Subcutaneous adipose tissue (tissue), 4 donors: ENCODE data around the gene TMEM252. TPM values are rescaled to one million over a fixed set of nuclear protein-coding genes. Genes with fewer than 3 reads are reported as not detected.

ENCODE experiments used
- total RNA-seq, 4 donors: library from RNA; depleted of rRNA; stranded (reverse); fragments of >200 nt; gene quantifications; one replicate each; pipeline ENCODE4 v1.1.0, GENCODE V29; 2016
- TF ChIP-seq, protein P1 (sequence below): fragments of 450-650 bp; IDR thresholded peaks from one replicate; pipeline ENCODE4 v1.5.1; 2016; ENCODE audit warnings: low read depth, mild to moderate bottlenecking, control low read depth, antibody characterized with exemption, moderate library complexity

The TMEM252 gene
- total RNA-seq, 4 donors from 2014 or later = not detected

DNA sequence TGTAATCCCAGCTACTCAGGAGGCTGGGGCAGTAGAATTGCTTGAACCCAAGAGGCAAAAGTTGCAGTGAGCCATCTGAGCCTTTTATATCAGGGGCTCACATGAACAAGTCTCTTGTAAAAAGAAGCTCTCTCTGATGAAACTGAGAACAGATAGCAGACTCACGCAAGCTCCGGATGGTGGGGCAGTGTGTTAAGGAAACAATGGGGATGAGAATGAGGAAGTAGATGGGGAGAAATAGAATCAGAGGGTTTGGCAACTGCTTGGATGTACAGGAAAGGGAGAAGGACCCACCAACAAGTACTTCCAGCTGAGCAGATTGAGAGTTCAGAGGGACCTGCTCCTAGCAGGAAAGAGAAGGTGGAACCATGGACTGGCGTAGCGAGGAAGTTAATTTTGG, 18.6 kb downstream of the TMEM252 start:
- TF ChIP-seq, protein P1, sequence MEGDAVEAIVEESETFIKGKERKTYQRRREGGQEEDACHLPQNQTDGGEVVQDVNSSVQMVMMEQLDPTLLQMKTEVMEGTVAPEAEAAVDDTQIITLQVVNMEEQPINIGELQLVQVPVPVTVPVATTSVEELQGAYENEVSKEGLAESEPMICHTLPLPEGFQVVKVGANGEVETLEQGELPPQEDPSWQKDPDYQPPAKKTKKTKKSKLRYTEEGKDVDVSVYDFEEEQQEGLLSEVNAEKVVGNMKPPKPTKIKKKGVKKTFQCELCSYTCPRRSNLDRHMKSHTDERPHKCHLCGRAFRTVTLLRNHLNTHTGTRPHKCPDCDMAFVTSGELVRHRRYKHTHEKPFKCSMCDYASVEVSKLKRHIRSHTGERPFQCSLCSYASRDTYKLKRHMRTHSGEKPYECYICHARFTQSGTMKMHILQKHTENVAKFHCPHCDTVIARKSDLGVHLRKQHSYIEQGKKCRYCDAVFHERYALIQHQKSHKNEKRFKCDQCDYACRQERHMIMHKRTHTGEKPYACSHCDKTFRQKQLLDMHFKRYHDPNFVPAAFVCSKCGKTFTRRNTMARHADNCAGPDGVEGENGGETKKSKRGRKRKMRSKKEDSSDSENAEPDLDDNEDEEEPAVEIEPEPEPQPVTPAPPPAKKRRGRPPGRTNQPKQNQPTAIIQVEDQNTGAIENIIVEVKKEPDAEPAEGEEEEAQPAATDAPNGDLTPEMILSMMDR = no peak

DNA sequence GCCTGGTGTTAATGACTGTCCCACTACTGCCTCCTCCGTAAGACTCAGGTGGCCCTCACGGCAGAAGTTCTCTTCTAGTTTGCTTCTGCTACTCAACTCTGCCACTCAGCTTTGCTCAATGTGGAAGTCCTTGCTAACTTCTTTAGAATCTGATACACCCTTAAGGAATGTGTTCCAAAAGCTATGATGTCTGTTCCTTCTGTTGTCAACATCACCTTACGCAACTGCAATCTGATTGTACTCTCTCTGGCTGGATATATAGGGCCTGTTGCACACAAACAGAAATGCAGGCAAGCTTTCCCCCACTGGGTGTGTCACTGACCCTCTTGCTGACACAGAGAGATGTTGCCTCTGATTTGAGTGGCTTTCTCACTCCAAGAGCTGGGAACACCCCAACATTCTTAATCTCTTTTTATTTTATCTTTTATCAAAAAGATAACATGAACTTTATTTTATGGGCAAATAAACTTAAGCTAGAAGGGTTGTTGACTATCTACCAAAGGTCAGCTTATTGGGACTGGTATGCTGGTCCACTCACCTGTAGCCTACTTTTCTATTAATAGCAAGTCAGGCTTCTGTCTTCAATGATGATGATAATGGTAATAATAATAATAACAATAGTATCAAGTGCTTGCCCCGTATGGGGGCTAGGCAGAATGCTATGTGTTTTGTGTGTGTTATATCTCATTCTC, 25.2 kb downstream of the TMEM252 start:
- TF ChIP-seq, protein P1 = no peak

DNA sequence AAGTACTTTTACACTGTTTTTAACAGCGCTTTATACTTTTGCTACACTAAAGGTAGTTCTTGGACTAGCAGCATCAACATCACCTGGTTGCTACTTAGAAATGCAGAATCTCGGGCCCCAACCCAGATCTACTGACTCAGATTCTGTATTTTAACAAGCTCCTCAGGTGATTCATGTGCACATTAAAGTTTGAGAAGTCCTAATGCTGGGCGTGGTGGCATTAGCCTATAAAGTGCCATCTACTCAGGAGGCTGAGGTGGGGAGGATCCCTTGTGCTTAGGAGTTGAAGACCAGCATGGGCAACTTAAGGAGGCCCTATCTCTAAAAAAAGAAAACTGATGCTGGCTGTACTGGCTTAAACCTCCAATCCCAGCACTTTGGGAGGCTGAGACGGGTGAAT, 26.7 kb downstream of the TMEM252 start:
- TF ChIP-seq, protein P1 = no peak

DNA sequence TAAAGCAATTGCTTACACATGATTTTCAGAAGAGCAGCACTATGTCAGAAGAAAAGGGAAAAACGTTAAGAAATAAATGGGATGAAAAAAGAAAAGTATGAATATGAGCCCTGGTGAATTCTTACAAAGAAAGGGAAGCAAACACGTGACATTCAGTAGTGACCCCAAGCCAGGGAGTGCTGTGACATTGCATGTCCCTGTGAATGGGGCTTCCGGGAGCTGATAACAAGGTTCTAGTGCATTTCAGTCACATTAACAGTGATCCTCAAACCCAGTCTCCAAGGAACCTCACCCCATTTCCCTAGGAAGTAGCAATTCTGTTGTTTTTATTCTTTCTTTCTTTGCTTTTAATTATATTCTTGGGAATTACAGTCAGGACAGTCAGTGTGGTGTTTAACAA, 27.3 kb downstream of the TMEM252 start:
- TF ChIP-seq, protein P1 = no peak

DNA sequence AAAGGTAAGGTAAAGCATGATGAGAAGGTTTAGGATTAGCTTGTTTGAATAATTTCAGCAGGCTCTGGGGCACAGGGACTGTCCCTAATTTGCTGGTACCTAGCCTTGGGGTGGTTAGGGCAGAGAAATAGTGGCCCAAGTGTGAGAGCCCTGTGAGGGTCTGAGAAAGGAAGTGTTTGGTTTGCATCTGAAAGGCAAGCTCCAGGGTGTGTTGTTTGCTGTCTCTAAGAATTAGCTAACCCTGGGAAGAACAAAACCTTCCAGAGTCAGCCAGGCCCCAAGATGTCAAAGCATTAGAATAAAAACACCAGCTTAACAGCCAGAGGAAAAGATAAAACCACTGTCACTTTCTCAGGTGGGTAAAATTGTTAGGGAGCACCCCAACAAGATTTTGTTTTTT, 31.0 kb downstream of the TMEM252 start:
- TF ChIP-seq, protein P1 = no peak

DNA sequence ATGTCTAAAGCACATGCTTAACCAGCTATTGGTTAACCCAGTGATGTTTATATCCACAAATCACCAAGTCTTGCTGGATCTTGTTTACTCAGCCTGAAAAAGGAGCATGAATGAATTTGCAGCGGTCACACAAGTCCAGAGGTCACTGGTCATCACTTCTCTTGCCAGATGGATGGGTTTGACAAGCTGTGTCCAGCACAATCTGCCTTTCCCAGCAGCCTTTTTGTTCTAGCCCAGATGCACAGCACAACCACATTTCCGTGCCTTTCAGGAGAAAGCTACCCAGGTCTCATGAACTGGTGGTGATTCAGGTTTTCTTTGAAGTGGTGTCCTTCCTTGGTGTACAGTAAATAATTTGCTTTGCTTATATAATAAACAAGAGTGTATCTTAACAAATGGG, 32.1 kb downstream of the TMEM252 start:
- TF ChIP-seq, protein P1 = no peak

DNA sequence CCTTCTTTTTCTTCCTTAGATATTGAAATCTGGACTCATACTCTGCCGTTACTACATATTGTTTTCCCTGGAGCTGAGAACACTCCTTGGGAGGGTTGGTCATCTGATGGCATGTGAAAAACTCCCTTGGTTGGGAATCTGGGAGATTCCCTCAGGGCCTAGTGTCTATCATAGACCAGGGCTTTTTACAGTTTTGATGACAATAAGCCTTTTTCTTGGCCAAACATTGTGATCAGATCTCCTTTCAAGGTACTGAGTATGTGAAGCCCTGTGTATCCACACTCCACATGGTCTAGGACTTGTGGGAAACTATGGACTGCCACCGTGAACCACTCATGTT, 32.9 kb downstream of the TMEM252 start:
- TF ChIP-seq, protein P1 = no peak
